ENCODE measurements around the gene ETS1.

Gene ETS1

GRCh38 chr11:128424271-128424711, 163.1 kb downstream of the ETS1 start:
- H3K4me3 ChIP-seq (replicated peaks; ENCODE audit: low read depth, low read length), result no peak overlapping the region
- TF ChIP-seq, protein P1, sequence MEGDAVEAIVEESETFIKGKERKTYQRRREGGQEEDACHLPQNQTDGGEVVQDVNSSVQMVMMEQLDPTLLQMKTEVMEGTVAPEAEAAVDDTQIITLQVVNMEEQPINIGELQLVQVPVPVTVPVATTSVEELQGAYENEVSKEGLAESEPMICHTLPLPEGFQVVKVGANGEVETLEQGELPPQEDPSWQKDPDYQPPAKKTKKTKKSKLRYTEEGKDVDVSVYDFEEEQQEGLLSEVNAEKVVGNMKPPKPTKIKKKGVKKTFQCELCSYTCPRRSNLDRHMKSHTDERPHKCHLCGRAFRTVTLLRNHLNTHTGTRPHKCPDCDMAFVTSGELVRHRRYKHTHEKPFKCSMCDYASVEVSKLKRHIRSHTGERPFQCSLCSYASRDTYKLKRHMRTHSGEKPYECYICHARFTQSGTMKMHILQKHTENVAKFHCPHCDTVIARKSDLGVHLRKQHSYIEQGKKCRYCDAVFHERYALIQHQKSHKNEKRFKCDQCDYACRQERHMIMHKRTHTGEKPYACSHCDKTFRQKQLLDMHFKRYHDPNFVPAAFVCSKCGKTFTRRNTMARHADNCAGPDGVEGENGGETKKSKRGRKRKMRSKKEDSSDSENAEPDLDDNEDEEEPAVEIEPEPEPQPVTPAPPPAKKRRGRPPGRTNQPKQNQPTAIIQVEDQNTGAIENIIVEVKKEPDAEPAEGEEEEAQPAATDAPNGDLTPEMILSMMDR (IDR thresholded peaks at IDR 0.05; ENCODE audit: low read depth, low read length, missing control alignments), result no peak
- no peak for DNase-seq (ENCODE audit: extremely low read depth, low read depth)

- no peak for DNase-seq (ENCODE audit: extremely low read depth, low read depth)
- TF ChIP-seq, protein P1 (IDR thresholded peaks at IDR 0.05; ENCODE audit: low read depth, low read length, missing control alignments), result no peak
- no peak overlapping the region for H3K4me3 ChIP-seq (replicated peaks; ENCODE audit: low read depth, low read length)
Observed at GRCh38 chr11:128422576-128423370, 164.6 kb downstream of the ETS1 start.

DNA sequence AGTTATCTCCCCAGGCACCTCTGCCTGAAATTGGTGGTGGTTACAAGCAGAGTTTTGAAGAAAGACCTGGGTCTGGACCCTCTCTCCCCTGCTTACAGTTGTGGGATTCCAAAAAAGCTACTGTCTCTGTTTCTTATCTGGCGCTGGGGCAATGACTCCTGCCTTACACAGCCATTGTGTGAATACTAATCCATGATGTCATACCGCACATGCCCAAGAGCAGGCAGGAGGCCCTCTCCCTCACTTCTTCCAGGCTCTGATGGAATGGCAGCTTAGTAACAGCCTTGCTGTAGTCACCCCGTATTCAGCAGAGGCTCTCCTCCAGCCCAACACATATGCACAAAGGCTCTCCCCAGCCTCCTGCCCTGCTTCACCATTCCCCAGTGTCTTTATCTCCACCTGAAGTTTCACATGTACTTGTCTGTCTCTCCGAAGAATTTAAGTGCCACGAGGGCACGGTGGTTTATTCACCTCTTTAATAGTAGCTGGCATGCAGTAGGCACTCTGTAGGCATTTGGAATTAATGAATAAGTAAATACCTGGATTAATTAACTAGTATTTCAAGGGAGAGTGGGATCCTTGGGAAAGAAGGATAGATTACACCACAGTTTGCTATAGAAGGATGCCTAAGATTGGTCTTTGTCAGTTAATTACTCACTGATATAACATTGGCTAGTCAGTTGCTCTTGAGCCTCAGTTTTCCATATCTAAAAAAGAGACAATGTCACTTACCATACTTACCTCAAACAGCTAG, 165.6 kb downstream of the ETS1 start:
- DNase-seq (ENCODE audit: extremely low read depth, low read depth), result no peak
- H3K4me3 ChIP-seq (replicated peaks; ENCODE audit: low read depth, low read length), result no peak overlapping the region
- TF ChIP-seq, protein P1 (IDR thresholded peaks at IDR 0.05; ENCODE audit: low read depth, low read length, missing control alignments), result no peak

DNA sequence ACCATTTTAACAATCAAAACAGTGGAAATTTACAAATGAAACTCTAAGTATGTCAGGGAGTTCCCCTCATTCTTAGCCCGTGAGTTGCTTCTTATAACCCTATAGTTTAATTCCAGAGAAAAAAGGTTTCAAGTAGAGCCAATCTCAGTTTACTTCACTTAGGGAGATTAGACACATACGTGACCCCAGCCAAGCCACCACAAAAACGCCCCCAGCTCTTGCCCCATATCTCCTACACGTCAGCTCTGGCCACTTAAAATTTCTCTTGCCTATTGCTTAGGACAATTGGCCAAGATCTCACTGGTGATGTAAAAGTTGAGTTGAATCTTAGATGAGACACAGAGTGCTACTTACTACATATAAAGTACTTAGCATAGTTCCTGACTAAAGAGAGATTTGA, 166.4 kb downstream of the ETS1 start:
- DNase-seq (ENCODE audit: extremely low read depth, low read depth), result no peak
- H3K4me3 ChIP-seq (replicated peaks; ENCODE audit: low read depth, low read length), result no peak overlapping the region
- TF ChIP-seq, protein P1 (IDR thresholded peaks at IDR 0.05; ENCODE audit: low read depth, low read length, missing control alignments), result no peak

DNA sequence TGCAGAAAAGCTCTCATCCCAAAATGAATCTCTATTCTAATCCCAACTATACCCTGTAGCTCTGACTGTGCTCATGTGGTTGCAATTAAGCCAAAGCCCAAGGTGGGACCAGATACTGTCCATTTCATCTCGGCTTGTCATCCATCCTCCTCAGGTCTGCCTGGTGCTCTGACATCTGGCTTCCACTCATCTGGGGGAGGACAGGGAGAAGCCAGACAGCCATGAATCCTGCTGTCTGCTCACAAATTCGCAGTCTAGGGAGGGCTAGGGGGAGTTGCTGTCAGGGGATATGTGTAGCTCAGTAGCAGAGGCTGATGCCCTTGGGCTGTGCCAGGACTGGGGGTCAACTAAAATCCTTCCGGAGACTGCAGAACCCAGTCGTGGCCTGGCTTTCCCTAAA, 167.1 kb downstream of the ETS1 start:
- no peak for DNase-seq (ENCODE audit: extremely low read depth, low read depth)
- H3K4me3 ChIP-seq (replicated peaks; ENCODE audit: low read depth, low read length), result no peak overlapping the region

GRCh38 chr11:128419012-128419767, 168.2 kb downstream of the ETS1 start:
- H3K4me3 ChIP-seq (replicated peaks; ENCODE audit: low read depth, low read length), result no peak overlapping the region
- no peak for DNase-seq (ENCODE audit: extremely low read depth, low read depth)
- TF ChIP-seq, protein P1 (IDR thresholded peaks at IDR 0.05; ENCODE audit: low read depth, low read length, missing control alignments), result no peak

More for the DNA sequence above, 167.1 kb downstream of the ETS1 start:
- TF ChIP-seq, protein P1 (IDR thresholded peaks at IDR 0.05; ENCODE audit: low read depth, low read length, missing control alignments), result no peak

Data from HFF-Myc (cell line).